ENCODE data around the gene LIMA1.

- TF ChIP-seq CTCF (IDR thresholded peaks at IDR 0.05 in 4 of 5, conservative IDR thresholded peaks at IDR 0.05 in 1 of 5) (no peak), POLR2A (IDR thresholded peaks at IDR 0.05) (no peak)
Observed at GRCh38 chr12:50276068-50276467, 7.3 kb downstream of the LIMA1 start.

All from gastrocnemius medialis (tissue), 4 donors.